SHP77 treated with DMSO at 0.1 percent for 48 hours (cell line): ENCODE results near the gene CCDC88C.

Experiments used
- DNase-seq: peaks from one replicate; lab custom pipeline; 2025; lab: John Stamatoyannopoulos, UW

CCDC88C gene

GRCh38 chr14:91348845-91349465, 68.7 kb downstream of the CCDC88C start:
- DNase-seq, result no peak

GRCh38 chr14:91346838-91347173, 70.8 kb downstream of the CCDC88C start:
- DNase-seq, result no peak

- DNase-seq, result no peak
Measured at GRCh38 chr14:91344096-91344495, 73.5 kb downstream of the CCDC88C start.

- DNase-seq, result no peak
Measured at GRCh38 chr14:91343051-91343450, 74.6 kb downstream of the CCDC88C start.

- no peak for DNase-seq
Measured at GRCh38 chr14:91342206-91342760, 75.3 kb downstream of the CCDC88C start.

GRCh38 chr14:91341751-91342154, 75.9 kb downstream of the CCDC88C start:
- no peak for DNase-seq

- no peak for DNase-seq
Measured at GRCh38 chr14:91341334-91341733, 76.3 kb downstream of the CCDC88C start.

GRCh38 chr14:91339671-91340369, 77.8 kb downstream of the CCDC88C start:
- no peak for DNase-seq

GRCh38 chr14:91339076-91339475, 78.5 kb downstream of the CCDC88C start:
- DNase-seq, result no peak

GRCh38 chr14:91338379-91338778, 79.2 kb downstream of the CCDC88C start:
- no peak for DNase-seq

GRCh38 chr14:91337699-91338335, 79.8 kb downstream of the CCDC88C start:
- DNase-seq, result no peak

- DNase-seq, result no peak
Measured at GRCh38 chr14:91336093-91336450, 81.5 kb downstream of the CCDC88C start.

GRCh38 chr14:91335191-91336092, 82.2 kb downstream of the CCDC88C start:
- DNase-seq, result no peak

GRCh38 chr14:91333650-91334039, 84.0 kb downstream of the CCDC88C start:
- DNase-seq, result no peak

GRCh38 chr14:91332986-91333649, 84.5 kb downstream of the CCDC88C start:
- no peak for DNase-seq

- no peak for DNase-seq
Measured at GRCh38 chr14:91332171-91332985, 85.2 kb downstream of the CCDC88C start.

- DNase-seq, result no peak
Measured at GRCh38 chr14:91331721-91332120, 85.9 kb downstream of the CCDC88C start.

GRCh38 chr14:91330856-91331255, 86.8 kb downstream of the CCDC88C start:
- no peak for DNase-seq

- DNase-seq, result no peak
Measured at GRCh38 chr14:91330096-91330696, 87.4 kb downstream of the CCDC88C start.

GRCh38 chr14:91329486-91330014, 88.1 kb downstream of the CCDC88C start:
- DNase-seq, result no peak
